Measurements from ENCODE around the gene RBM5.

The RBM5 gene

GRCh38 chr3:50155491-50155878 lies 66.8 kb downstream of the RBM5 start:
- no peak for DNase-seq (ENCODE audit: low spot score)
- Histone ChIP-seq H3K27ac (peak overlapping the region in 1 of 2 donors; percentile 97), H3K4me3 (peak overlapping the region; percentile 82)

GRCh38 chr3:50155891-50156290 lies 67.2 kb downstream of the RBM5 start:
- no peak for DNase-seq (ENCODE audit: low spot score)
- peak overlapping the region; percentile 82 for H3K4me3 ChIP-seq
- no peak for TF ChIP-seq CTCF (IDR thresholded peaks at IDR 0.05)
- peak overlapping the region in 1 of 2 donors; percentile 97 for H3K27ac ChIP-seq

More at GRCh38 chr3:50155491-50155878, 66.8 kb downstream of the RBM5 start:
- TF ChIP-seq CTCF (IDR thresholded peaks at IDR 0.05) = no peak

GRCh38 chr3:50156549-50157493 lies 68.1 kb downstream of the RBM5 start:
- no peak for TF ChIP-seq CTCF (IDR thresholded peaks at IDR 0.05)
- Histone ChIP-seq H3K27ac (peak overlapping the region; percentile 36 to 97), H3K4me3 (peak overlapping the region; percentile 82)
- DNase-seq (ENCODE audit: low spot score) = no peak

GRCh38 chr3:50157827-50158529 lies 69.3 kb downstream of the RBM5 start:
- peak overlapping the region; percentile 23 for H3K4me3 ChIP-seq
- no peak for TF ChIP-seq CTCF (IDR thresholded peaks at IDR 0.05)
- peak overlapping the region; percentile 37 to 97 for H3K27ac ChIP-seq
- no peak for DNase-seq (ENCODE audit: low spot score)

- Histone ChIP-seq H3K4me3 (peak overlapping the region; percentile 23), H3K27ac (peak overlapping the region; percentile 37 to 97)
- DNase-seq (ENCODE audit: low spot score) = no peak
- no peak for TF ChIP-seq CTCF (IDR thresholded peaks at IDR 0.05)
Observed at GRCh38 chr3:50158530-50159146, 69.9 kb downstream of the RBM5 start.

- no peak for TF ChIP-seq CTCF (IDR thresholded peaks at IDR 0.05)
- peak overlapping the region; percentile 82 to 97 for H3K27ac ChIP-seq
- H3K4me3 ChIP-seq = peak overlapping the region; percentile 10
- DNase-seq (ENCODE audit: low spot score) = no peak
Observed at GRCh38 chr3:50160561-50160983, 71.9 kb downstream of the RBM5 start.

Data from coronary artery (tissue), 2 donors.